ENCODE data around the gene H2BK1. TPM values are rescaled to one million over a fixed set of nuclear protein-coding genes. Genes with fewer than 3 reads are reported as not detected.

Gene H2BK1
- total RNA-seq, 1 experiment from 2014 or later: not detected

GRCh38 chr7:151211155-151211772 lies 976 bp upstream of the H2BK1 start:
- no peaks in the 10 kb centered on the region for H3K4me1 ChIP-seq (ENCODE audit: control insufficient read depth, insufficient read depth, low read length)
- H3K27me3 ChIP-seq (ENCODE audit: control insufficient read depth, insufficient read depth, low read length): no peaks in the 10 kb centered on the region
- TF ChIP-seq, protein P1, sequence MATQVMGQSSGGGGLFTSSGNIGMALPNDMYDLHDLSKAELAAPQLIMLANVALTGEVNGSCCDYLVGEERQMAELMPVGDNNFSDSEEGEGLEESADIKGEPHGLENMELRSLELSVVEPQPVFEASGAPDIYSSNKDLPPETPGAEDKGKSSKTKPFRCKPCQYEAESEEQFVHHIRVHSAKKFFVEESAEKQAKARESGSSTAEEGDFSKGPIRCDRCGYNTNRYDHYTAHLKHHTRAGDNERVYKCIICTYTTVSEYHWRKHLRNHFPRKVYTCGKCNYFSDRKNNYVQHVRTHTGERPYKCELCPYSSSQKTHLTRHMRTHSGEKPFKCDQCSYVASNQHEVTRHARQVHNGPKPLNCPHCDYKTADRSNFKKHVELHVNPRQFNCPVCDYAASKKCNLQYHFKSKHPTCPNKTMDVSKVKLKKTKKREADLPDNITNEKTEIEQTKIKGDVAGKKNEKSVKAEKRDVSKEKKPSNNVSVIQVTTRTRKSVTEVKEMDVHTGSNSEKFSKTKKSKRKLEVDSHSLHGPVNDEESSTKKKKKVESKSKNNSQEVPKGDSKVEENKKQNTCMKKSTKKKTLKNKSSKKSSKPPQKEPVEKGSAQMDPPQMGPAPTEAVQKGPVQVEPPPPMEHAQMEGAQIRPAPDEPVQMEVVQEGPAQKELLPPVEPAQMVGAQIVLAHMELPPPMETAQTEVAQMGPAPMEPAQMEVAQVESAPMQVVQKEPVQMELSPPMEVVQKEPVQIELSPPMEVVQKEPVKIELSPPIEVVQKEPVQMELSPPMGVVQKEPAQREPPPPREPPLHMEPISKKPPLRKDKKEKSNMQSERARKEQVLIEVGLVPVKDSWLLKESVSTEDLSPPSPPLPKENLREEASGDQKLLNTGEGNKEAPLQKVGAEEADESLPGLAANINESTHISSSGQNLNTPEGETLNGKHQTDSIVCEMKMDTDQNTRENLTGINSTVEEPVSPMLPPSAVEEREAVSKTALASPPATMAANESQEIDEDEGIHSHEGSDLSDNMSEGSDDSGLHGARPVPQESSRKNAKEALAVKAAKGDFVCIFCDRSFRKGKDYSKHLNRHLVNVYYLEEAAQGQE (IDR thresholded peaks at IDR 0.05; ENCODE audit: insufficient read depth in 1 of 2, low read depth in 2 of 2, low read length in 1 of 2): no peak
- no peak for TF ChIP-seq CTCF (IDR thresholded peaks at IDR 0.05)
- no peak for TF ChIP-seq TCF7L2 (IDR thresholded peaks at IDR 0.05; ENCODE audit: low read depth, low read length)
- no peak for TF ChIP-seq SIN3A (IDR thresholded peaks at IDR 0.05; ENCODE audit: borderline replicate concordance, insufficient read depth, low read depth, low read length)
- no peak for TF ChIP-seq POLR2AphosphoS5 (IDR thresholded peaks at IDR 0.05; ENCODE audit: low read depth, low read length)
- DNase-seq (ENCODE audit: low read depth, low spot score) (no peak), ATAC-seq (no peak)
- intact Hi-C loops (cut with micrococcal nuclease; ENCODE audit: unreplicated experiment) (no loop called here), in situ Hi-C loops (cut with HindIII; ENCODE audit: low pct_unique_long_range_greater_than_20kb, low sequenced_read_pairs) (no loop called here)
- CTCF ChIA-PET: interaction anchor here (0.5 to 0.7 kb wide), 2 partner anchors 35 to 457 kb away, joined by 3 to 4 read pairs; no protein-coding TSS in a partner anchor
- H3K9me3 ChIP-seq (ENCODE audit: control insufficient read depth, insufficient read depth, low read depth, low read length): no peaks in the 10 kb centered on the region
- no peak overlapping the region for H3K4me3 ChIP-seq (ENCODE audit: low read depth in 2 of 2, low read length in 2 of 2)
- POLR2A ChIA-PET: no interaction called here
- no peak overlapping the region for H3K27ac ChIP-seq (ENCODE audit: low read length)
- peaks cover 17% of the 10 kb centered on the region for H3K36me3 ChIP-seq (ENCODE audit: control insufficient read depth, insufficient read depth, low read length)
- BruUV-seq (replicated peaks): no TSS peak

- H3K4me3 ChIP-seq (ENCODE audit: low read depth in 2 of 2, low read length in 2 of 2): no peak overlapping the region
- TF ChIP-seq CTCF (IDR thresholded peaks at IDR 0.05) (no peak), TCF7L2 (IDR thresholded peaks at IDR 0.05; ENCODE audit: low read depth, low read length) (no peak), POLR2AphosphoS5 (IDR thresholded peaks at IDR 0.05; ENCODE audit: low read depth, low read length) (no peak), SIN3A (IDR thresholded peaks at IDR 0.05; ENCODE audit: borderline replicate concordance, insufficient read depth, low read depth, low read length) (no peak)
- TF ChIP-seq, protein P1 (IDR thresholded peaks at IDR 0.05; ENCODE audit: insufficient read depth in 1 of 2, low read depth in 2 of 2, low read length in 1 of 2): no peak
- H3K4me1 ChIP-seq (ENCODE audit: control insufficient read depth, insufficient read depth, low read length): no peaks in the 10 kb centered on the region
- H3K27ac ChIP-seq (ENCODE audit: low read length): no peak overlapping the region
- DNase-seq (ENCODE audit: low read depth, low spot score) (no peak), ATAC-seq (no peak)
- ChIA-PET CTCF (no interaction called here), POLR2A (no interaction called here)
- BruUV-seq (replicated peaks): no TSS peak
- intact Hi-C loops (cut with micrococcal nuclease; ENCODE audit: unreplicated experiment) (no loop called here), in situ Hi-C loops (cut with HindIII; ENCODE audit: low pct_unique_long_range_greater_than_20kb, low sequenced_read_pairs) (loop anchor here (5.0 kb wide), 1 partner anchor 42 kb away; the partner anchor contains the start of gene GBX1)
- H3K27me3 ChIP-seq (ENCODE audit: control insufficient read depth, insufficient read depth, low read length): no peaks in the 10 kb centered on the region
- H3K9me3 ChIP-seq (ENCODE audit: control insufficient read depth, insufficient read depth, low read depth, low read length): no peaks in the 10 kb centered on the region
- H3K36me3 ChIP-seq (ENCODE audit: control insufficient read depth, insufficient read depth, low read length): peaks cover 7% of the 10 kb centered on the region; the same call in 1 of the 2 replicates
Measured at GRCh38 chr7:151209588-151209987, 700 bp downstream of the H2BK1 start.

Measured in Panc1 (cell line).